Hepatic stellate cell (primary cell): ENCODE data around the gene SCO2.
A peak's percentile ranks its signal among the peaks of the same experiment; 100 is the strongest.

Source experiments
- DNase-seq: peaks from one replicate; pipeline ENCODE4 v3.0.0; 2011; ENCODE audit warnings: low spot score

Gene SCO2

GRCh38 chr22:50497093-50497492 lies 28.3 kb downstream of the SCO2 start:
- DNase-seq: no peak

- DNase-seq: no peak
These were observed 34.7 kb downstream of the SCO2 start for GRCh38 chr22:50490531-50491308.

- no peak for DNase-seq
These were observed 35.8 kb downstream of the SCO2 start for GRCh38 chr22:50489363-50490243.

- no peak for DNase-seq
These were observed 36.5 kb downstream of the SCO2 start for GRCh38 chr22:50488886-50489285.

DNA sequence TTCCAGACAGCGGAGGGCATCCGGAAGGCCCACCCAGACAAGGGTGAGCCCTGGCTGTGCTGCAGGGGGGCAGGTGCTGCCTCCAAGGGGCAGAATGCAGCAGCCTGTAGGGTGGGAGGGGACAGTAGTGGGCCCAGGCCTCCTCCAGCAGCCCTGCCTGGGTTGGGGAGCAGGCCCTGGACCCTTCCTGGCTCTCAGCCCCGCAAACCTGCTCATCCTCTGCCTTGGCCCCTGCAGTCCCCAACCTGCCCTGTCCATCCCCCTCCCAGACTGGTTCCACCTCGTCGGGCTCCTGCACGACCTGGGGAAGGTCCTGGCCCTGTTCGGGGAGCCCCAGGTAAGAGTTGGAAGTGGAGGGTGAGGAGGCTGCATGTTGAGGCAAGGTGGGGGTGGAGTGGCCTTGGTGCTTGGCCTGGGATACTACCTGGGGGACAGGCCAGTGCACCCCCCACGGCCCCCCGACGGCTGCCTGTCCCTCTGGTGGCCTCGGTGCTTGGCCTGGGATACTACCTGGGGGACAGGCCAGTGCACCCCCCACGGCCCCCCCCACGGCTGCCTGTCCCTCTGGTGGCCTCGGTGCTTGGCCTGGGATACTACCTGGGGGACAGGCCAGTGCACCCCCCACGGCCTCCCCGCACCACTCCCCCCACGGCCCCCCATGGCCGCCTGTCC lies 37.3 kb downstream of the SCO2 start:
- no peak for DNase-seq

GRCh38 chr22:50487290-50488005 lies 38.0 kb downstream of the SCO2 start:
- DNase-seq: no peak

DNA sequence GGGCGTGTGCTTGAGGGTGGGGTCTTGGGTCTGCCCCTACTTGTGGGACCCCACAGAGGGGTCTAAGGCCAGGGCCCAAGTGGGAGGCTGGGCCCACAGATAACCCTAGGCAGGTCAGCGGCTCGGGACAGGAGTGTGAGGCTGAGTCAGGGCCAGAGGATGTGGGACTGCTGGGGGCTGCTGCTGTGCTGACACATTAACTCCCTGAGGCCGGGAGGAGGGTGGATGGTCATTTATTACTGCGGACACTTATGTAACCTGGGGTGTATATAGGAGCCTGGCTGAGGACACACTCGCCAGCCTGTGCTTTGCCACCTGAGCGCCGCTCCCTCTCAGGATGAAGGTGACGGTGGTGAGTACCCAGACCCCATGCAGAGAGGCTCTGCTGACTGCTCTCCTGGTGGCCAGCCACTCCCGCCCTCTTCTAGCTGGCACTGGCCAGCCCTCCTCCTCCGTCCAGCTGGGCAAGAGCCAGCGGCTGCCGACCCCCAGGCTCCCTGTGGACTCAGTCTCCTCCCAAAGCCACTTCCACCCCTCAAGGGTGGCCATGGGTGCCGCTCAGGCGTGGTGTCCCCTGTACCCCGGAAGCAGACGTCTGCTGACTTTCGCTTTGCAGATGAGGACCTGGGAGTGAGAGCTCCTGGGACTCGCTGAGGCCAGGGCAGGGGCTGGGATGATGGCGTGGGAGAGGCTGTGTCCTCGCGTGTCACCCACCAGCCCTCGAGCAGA lies 38.7 kb downstream of the SCO2 start, which contains the start of gene MIOX:
MIOX (plus strand) TSS at position 299 of the 729 bp plus-strand sequence; CDS start at position 338, 39 bp downstream.
- peak; percentile 70 for DNase-seq

GRCh38 chr22:50485221-50486131 lies 39.9 kb downstream of the SCO2 start:
- no peak for DNase-seq

GRCh38 chr22:50483977-50484853 lies 41.2 kb downstream of the SCO2 start:
- no peak for DNase-seq

- DNase-seq: no peak
These were observed 41.8 kb downstream of the SCO2 start for GRCh38 chr22:50483556-50483955.

DNA sequence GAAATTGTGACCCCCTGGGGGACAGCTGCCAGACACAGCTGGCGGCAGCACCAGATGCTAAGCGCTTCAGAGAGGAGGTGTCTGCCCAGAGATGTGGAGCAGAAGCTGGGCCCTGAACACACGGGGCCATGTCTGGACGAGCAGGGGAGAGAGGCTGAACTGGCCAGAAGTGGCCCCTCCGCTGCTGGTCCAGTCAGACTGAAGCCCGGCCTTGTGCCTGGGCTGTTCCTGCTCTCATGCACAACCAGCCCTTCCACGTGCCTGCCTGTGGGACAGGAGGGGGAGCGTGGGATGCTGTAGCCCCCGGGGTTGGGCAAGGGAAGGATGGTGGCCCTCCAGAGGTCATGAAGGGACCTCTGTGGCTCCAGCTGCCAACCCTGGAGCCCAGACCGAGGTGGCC lies 42.3 kb downstream of the SCO2 start:
- no peak for DNase-seq

DNA sequence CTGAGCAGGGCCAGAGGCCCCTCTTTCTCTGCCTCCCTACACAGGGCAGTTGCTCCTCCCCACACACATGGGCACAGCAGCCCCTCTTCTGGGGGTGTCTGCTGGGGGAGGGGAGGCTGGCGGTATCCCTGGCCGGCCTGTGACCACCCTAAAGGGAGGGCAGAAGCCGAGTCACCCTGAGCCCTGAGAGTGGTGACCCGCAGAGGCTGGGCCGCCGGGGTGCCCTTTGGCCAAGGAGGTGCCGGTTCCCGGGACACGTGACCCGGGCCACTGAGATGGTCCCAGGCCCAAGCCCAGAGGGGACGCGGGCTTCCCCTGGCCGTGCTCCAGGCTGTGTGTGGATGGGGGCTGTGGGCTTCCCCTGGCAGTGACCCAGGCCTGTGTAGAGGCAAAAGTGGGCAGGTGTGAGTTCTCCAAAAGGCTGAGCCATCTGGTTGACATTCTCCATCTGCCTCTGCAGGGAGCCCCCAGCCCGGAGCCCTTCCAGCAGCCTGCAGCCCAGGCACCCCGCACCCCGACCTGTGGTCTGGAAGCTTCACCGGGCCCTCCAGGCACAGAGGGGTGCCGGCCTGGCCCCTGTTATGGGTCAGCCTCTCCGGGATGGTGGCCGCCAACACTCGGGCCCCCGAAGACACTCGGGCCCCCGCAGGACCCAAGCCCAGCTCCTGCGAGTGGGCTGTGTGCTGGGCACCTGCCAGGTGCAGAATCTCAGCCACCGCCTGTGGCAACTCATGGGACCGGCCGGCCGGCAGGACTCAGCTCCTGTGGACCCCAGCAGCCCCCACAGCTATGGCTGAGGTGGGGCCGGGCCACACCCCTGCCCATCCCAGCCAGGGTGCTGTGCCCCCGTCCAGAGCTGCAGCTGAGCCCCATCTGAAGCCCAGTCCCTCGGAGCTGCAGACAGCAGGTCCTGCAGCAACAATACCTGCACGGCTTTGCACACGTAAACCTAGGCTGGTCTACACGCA lies 43.0 kb downstream of the SCO2 start:
- DNase-seq: no peak

DNA sequence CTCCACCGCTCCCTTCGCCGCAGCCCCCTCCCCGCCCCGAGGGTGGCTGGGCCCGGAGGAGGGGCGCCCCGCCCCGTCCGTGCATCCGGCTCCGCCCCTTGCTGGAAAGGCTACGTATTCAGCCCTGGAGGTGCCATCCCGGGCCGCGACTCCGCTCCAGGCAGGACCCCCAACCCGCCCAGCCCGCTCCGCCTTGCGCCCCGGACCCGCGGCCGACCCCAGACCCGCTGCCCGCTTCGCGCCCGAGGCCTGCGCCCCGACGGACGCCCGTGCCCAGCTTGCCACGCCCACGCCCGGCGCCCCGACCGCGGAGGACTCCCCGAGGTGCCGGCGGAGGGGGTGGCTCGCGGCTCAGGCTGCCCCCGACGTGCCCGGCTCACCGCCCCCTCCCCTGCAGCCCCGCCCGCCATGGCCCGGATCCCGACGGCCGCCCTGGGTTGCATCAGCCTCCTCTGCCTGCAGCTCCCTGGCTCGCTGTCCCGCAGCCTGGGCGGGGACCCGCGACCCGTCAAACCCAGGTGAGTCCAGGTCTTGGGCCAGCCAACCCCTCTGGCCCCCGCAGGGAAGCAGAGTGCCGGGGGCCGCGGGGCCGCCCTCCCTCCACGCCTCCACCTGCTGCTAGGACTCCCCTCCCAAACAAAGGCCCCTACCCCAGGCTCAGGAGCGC lies 43.8 kb downstream of the SCO2 start, which contains the start of gene ADM2:
ADM2 (plus strand) TSS at position 104 of the 667 bp plus-strand sequence; CDS start at position 409, 305 bp downstream.
- DNase-seq: no peak

- no peak for DNase-seq
These were observed 44.4 kb downstream of the SCO2 start for GRCh38 chr22:50481045-50481439.

DNA sequence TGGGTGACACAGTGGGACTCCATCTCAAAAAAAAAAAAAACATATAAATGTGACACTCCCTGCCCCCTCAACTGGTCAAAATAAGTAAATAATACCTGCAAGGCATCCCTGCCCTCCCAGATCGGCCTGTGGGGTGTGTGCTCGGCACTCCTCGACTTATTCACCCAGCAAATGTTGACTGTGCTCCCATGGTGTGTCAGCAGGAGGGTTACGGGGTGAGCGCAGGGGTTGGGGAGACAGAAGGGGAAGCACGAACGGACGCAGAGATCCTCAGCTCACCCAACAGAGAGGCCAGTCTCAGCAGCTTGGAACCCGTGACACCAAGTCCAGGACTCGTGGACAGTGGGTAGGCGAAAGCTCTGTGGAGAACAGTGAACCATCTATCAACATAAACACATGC lies 45.7 kb downstream of the SCO2 start:
- no peak for DNase-seq

GRCh38 chr22:50477923-50478322 lies 47.5 kb downstream of the SCO2 start:
- no peak for DNase-seq

GRCh38 chr22:50476868-50477267 lies 48.5 kb downstream of the SCO2 start:
- no peak for DNase-seq
